22Rv1 (cell line): ENCODE results near the gene TFAP2A.

Source experiments
- ZFX ChIP-seq: fragments of 450-650 bp; IDR thresholded peaks from 2 replicates; pipeline ENCODE4 v1.6.1; 2017; ENCODE audit warnings: antibody characterized with exemption, borderline replicate concordance
- TF ChIP-seq, protein P1 (sequence below): fragments of 450-650 bp; IDR thresholded peaks from 2 replicates; pipeline ENCODE4 v1.5.1; 2017; ENCODE audit warnings: mild to moderate bottlenecking

DNA sequence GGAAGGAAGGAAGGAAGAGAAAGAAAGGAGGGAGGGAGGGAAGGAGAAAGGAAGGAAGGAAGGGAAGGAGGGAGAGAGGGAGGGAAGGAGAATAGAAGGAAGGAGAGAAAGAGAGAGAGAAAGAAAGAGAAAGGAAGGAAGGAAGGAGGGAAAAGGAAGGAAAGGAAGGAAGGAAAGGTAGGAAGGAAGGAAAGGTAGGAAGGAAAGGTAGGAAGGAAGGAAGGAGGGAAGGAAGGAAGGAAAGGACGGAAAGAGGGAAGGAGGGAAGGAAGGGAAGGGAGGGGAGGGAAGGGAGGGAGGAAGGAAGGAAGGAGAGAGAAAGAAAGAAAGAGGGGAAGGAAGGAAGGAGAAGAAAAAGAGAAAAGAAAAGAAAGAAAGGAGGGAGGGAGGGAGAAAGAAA lies 47.0 kb upstream of the TFAP2A start:
- TF ChIP-seq, protein P1, sequence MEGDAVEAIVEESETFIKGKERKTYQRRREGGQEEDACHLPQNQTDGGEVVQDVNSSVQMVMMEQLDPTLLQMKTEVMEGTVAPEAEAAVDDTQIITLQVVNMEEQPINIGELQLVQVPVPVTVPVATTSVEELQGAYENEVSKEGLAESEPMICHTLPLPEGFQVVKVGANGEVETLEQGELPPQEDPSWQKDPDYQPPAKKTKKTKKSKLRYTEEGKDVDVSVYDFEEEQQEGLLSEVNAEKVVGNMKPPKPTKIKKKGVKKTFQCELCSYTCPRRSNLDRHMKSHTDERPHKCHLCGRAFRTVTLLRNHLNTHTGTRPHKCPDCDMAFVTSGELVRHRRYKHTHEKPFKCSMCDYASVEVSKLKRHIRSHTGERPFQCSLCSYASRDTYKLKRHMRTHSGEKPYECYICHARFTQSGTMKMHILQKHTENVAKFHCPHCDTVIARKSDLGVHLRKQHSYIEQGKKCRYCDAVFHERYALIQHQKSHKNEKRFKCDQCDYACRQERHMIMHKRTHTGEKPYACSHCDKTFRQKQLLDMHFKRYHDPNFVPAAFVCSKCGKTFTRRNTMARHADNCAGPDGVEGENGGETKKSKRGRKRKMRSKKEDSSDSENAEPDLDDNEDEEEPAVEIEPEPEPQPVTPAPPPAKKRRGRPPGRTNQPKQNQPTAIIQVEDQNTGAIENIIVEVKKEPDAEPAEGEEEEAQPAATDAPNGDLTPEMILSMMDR: no peak
- no peak for TF ChIP-seq ZFX
